Panc1 (cell line): ENCODE results near the gene EPHA8. TPM values are rescaled to one million over a fixed set of nuclear protein-coding genes. Genes with fewer than 3 reads are reported as not detected.

ENCODE experiments used
- ATAC-seq: fragments of 200-7000 bp; cut with Tn5 transposase; 2 replicates; pipeline ENCODE4 v1.9.1; 2020; ENCODE audit warnings: mild to moderate bottlenecking, moderate library complexity
- BruUV-seq: library from RNA; stranded (reverse); fragments of 400-500 nt; replicated peaks from 2 replicates; lab custom pipeline; 2021; lab: Mats Ljungman, UMichigan
- CTCF ChIA-PET: fragments of 300-600 bp; sonication (Branson Sonifier 250); formaldehyde crosslinking; loops from one replicate; lab custom pipeline; 2022; ENCODE audit warnings: antibody characterized with exemption; lab: Charles Lee
- POLR2A ChIA-PET: fragments of 300-600 bp; sonication (Branson Sonifier 250); formaldehyde crosslinking; loops from one replicate; lab custom pipeline; 2022; ENCODE audit warnings: antibody characterized with exemption; lab: Charles Lee
- DNase-seq: peaks from one replicate; pipeline ENCODE4 v3.0.0-alpha.2; 2010; ENCODE audit warnings: low read depth, low spot score
- H3K27ac ChIP-seq: 2 replicates; pipeline ENCODE4 v1.5.1; 2011; ENCODE audit warnings: mild to moderate bottlenecking, low read length, inconsistent platforms
- H3K27me3 ChIP-seq: fragments of 200-500 bp; sonication (Bioruptor generic); 2 replicates; pipeline ENCODE4 v1.6.0; 2014; ENCODE audit warnings: low read length, inconsistent platforms; ENCODE audit not compliant: control insufficient read depth, insufficient read depth
- H3K36me3 ChIP-seq: fragments of 200-500 bp; sonication (Bioruptor generic); 2 replicates; pipeline ENCODE4 v1.5.1; 2014; ENCODE audit warnings: inconsistent platforms, mild to moderate bottlenecking, low read length, moderate library complexity; ENCODE audit not compliant: control insufficient read depth, insufficient read depth
- H3K4me1 ChIP-seq: 2 replicates; pipeline ENCODE4 v1.5.1; 2011; ENCODE audit warnings: inconsistent platforms, mild to moderate bottlenecking, low read length, moderate library complexity; ENCODE audit not compliant: control insufficient read depth, insufficient read depth
- H3K4me3 ChIP-seq, 2 experiments: 2 replicates each; pipeline ENCODE4 v1.5.1; 2011 to 2012; ENCODE audit warnings: low read depth in 2 of 2, low read length in 2 of 2, mild to moderate bottlenecking in 2 of 2, inconsistent platforms in 1 of 2, moderate library complexity in 1 of 2
- H3K9me3 ChIP-seq: fragments of 200-500 bp; sonication (Bioruptor generic); 2 replicates; pipeline ENCODE4 v1.5.1; 2014; ENCODE audit warnings: low read depth, mild to moderate bottlenecking, inconsistent platforms, low read length, moderate library complexity; ENCODE audit not compliant: control insufficient read depth, insufficient read depth
- CTCF ChIP-seq: fragments of 450-650 bp; IDR thresholded peaks from 2 replicates; pipeline ENCODE4 v1.5.1; 2017; ENCODE audit warnings: mild to moderate bottlenecking
- POLR2AphosphoS5 ChIP-seq: IDR thresholded peaks from 2 replicates; pipeline ENCODE4 v1.6.1; 2012; ENCODE audit warnings: mild to moderate bottlenecking, low read depth, low read length, moderate library complexity
- REST ChIP-seq, 2 experiments: IDR thresholded peaks; 2 replicates each; pipeline ENCODE4 v1.6.1; 2011 to 2012; ENCODE audit warnings: low read depth in 2 of 2, control low read depth in 1 of 2, low read length in 1 of 2, mild to moderate bottlenecking in 1 of 2, moderate library complexity in 1 of 2; ENCODE audit not compliant: insufficient read depth in 1 of 2
- SIN3A ChIP-seq: IDR thresholded peaks from 2 replicates; pipeline ENCODE4 v1.6.1; 2012; ENCODE audit warnings: low read depth, mild to moderate bottlenecking, low read length, moderate library complexity, borderline replicate concordance; ENCODE audit not compliant: insufficient read depth
- TCF7L2 ChIP-seq: IDR thresholded peaks from 2 replicates; pipeline ENCODE4 v1.6.1; 2011; ENCODE audit warnings: mild to moderate bottlenecking, low read depth, low read length, inconsistent platforms
- in situ Hi-C: cut with HindIII; loops from 2 replicates; pipeline ENCODE4 v1.10.0; 2016; ENCODE audit warnings: low sequenced_read_pairs, low pct_unique_long_range_greater_than_20kb
- intact Hi-C: fragments of 100-400 bp; cut with micrococcal nuclease; formaldehyde crosslinking; loops from one replicate; pipeline ENCODE4 v1.10.0; 2022; ENCODE audit not compliant: unreplicated experiment
- total RNA-seq: library from RNA; stranded (reverse); gene quantifications from one replicate; pipeline ENCODE4 v1.2.1, GENCODE V29; 2021; ENCODE audit not compliant: unreplicated experiment

EPHA8 gene
- total RNA-seq, 1 experiment from 2014 or later = not detected

- intact Hi-C loops (no loop called here), in situ Hi-C loops (no loop called here)
- POLR2A ChIA-PET = no interaction called here
- no peak for ATAC-seq
- no peak overlapping the region for H3K4me3 ChIP-seq
- no peak for TF ChIP-seq SIN3A
- H3K27ac ChIP-seq = no peak overlapping the region
- H3K9me3 ChIP-seq = no peaks in the 10 kb centered on the region
- BruUV-seq = no TSS peak
- no peaks in the 10 kb centered on the region for H3K36me3 ChIP-seq
- H3K27me3 ChIP-seq = peaks cover 16% of the 10 kb centered on the region
- H3K4me1 ChIP-seq = no peaks in the 10 kb centered on the region
- DNase-seq = no peak
- CTCF ChIA-PET = no interaction called here
Observed at GRCh38 chr1:22613951-22614350, 50.7 kb downstream of the EPHA8 start.

- intact Hi-C loops (no loop called here), in situ Hi-C loops (no loop called here)
- no peak for TF ChIP-seq POLR2AphosphoS5
- TF ChIP-seq SIN3A = no peak
- no peak for TF ChIP-seq REST (IDR thresholded peaks at IDR 0.05; ENCODE audit: insufficient read depth in 1 of 2, low read depth in 2 of 2, low read length in 1 of 2)
- TF ChIP-seq TCF7L2 = no peak
- TF ChIP-seq CTCF = no peak
- no TSS peak for BruUV-seq
- Histone ChIP-seq H3K4me1 (no peaks in the 10 kb centered on the region), H3K4me3 (no peak overlapping the region), H3K27me3 (peaks cover 18% of the 10 kb centered on the region), H3K9me3 (no peaks in the 10 kb centered on the region), H3K36me3 (no peaks in the 10 kb centered on the region), H3K27ac (no peak overlapping the region)
- ChIA-PET CTCF (no interaction called here), POLR2A (no interaction called here)
- ATAC-seq (no peak), DNase-seq (no peak)
Observed at GRCh38 chr1:22615886-22616285, 52.6 kb downstream of the EPHA8 start.

- no peak overlapping the region for H3K4me3 ChIP-seq
- no peak for DNase-seq
- ATAC-seq = no peak
- TF ChIP-seq TCF7L2 (no peak), REST (IDR thresholded peaks at IDR 0.05; ENCODE audit: insufficient read depth in 1 of 2, low read depth in 2 of 2, low read length in 1 of 2) (no peak), SIN3A (no peak), CTCF (no peak), POLR2AphosphoS5 (no peak)
- H3K4me1 ChIP-seq = no peaks in the 10 kb centered on the region
- no TSS peak for BruUV-seq
- in situ Hi-C loops (no loop called here), intact Hi-C loops (no loop called here)
- peaks cover 18% of the 10 kb centered on the region for H3K27me3 ChIP-seq
- CTCF ChIA-PET = no interaction called here
- H3K9me3 ChIP-seq = no peaks in the 10 kb centered on the region
- H3K27ac ChIP-seq = no peak overlapping the region
- POLR2A ChIA-PET = no interaction called here
- H3K36me3 ChIP-seq = no peaks in the 10 kb centered on the region
Observed at GRCh38 chr1:22616571-22616970, 53.3 kb downstream of the EPHA8 start.
